Mucosa of rectum (tissue), 2 donors: Measurements from ENCODE around the gene INO80E.

Experiments used
- H3K27ac ChIP-seq, 2 donors: one replicate each; pipeline ENCODE4 v1.7.0; 2013; ENCODE audit warnings: inconsistent platforms in 2 of 2, low read depth in 2 of 2, low read length in 2 of 2
- H3K27me3 ChIP-seq, 2 donors: one replicate each; pipeline ENCODE4 v1.7.0; 2013; ENCODE audit warnings: low read length in 2 of 2; ENCODE audit not compliant: control insufficient read depth in 2 of 2, insufficient read depth in 2 of 2
- H3K36me3 ChIP-seq, 2 donors: one replicate each; pipeline ENCODE4 v1.7.0; 2013; ENCODE audit warnings: low read length in 2 of 2; ENCODE audit not compliant: control insufficient read depth in 2 of 2, insufficient read depth in 2 of 2
- H3K4me1 ChIP-seq, 2 donors: one replicate each; pipeline ENCODE4 v1.7.0; 2013; ENCODE audit warnings: low read length in 2 of 2, mild to moderate bottlenecking in 1 of 2; ENCODE audit not compliant: control insufficient read depth in 2 of 2, insufficient read depth in 2 of 2
- H3K4me3 ChIP-seq, 2 donors: one replicate each; pipeline ENCODE4 v1.7.0; 2013; ENCODE audit warnings: low read length in 2 of 2
- H3K9ac ChIP-seq, 2 donors: one replicate each; pipeline ENCODE4 v1.7.0; 2013; ENCODE audit warnings: low read length in 2 of 2, low read depth in 1 of 2, mild to moderate bottlenecking in 1 of 2
- H3K9me3 ChIP-seq, 2 donors: one replicate each; pipeline ENCODE4 v1.7.0; 2013; ENCODE audit warnings: low read length in 2 of 2; ENCODE audit not compliant: control insufficient read depth in 2 of 2
- donor health status: healthy.
- donor health status: Normal muscosa, but diverticular disease.

The INO80E gene

GRCh38 chr16:29975811-29976511, 20.1 kb upstream of the INO80E start:
- Histone ChIP-seq H3K9ac (peak overlapping the region in 1 of 2 donors; percentile 32), H3K9me3 (no peaks in the 10 kb centered on the region), H3K36me3 (peaks cover 35 to 39% of the 10 kb centered on the region in 2 donors), H3K27ac (no peak overlapping the region), H3K4me3 (peak overlapping the region; percentile 19 to 91), H3K4me1 (peaks cover 22 to 31% of the 10 kb centered on the region in 2 donors), H3K27me3 (no peaks in the 10 kb centered on the region)

GRCh38 chr16:29977063-29977825, 18.8 kb upstream of the INO80E start:
- Histone ChIP-seq H3K36me3 (peaks cover 40 to 47% of the 10 kb centered on the region in 2 donors), H3K27me3 (no peaks in the 10 kb centered on the region), H3K4me3 (no peak overlapping the region), H3K9me3 (no peaks in the 10 kb centered on the region), H3K4me1 (peaks cover 22 to 31% of the 10 kb centered on the region in 2 donors), H3K9ac (no peak overlapping the region), H3K27ac (no peak overlapping the region)

- H3K9me3 ChIP-seq: no peaks in the 10 kb centered on the region
- peaks cover 21 to 30% of the 10 kb centered on the region in 2 donors for H3K4me1 ChIP-seq
- no peak overlapping the region for H3K9ac ChIP-seq
- no peaks in the 10 kb centered on the region for H3K27me3 ChIP-seq
- no peak overlapping the region for H3K4me3 ChIP-seq
- H3K27ac ChIP-seq: no peak overlapping the region
- H3K36me3 ChIP-seq: peaks cover 49 to 56% of the 10 kb centered on the region in 2 donors
Observed at GRCh38 chr16:29978081-29978480, 18.0 kb upstream of the INO80E start.

- H3K4me1 ChIP-seq: peaks cover 19 to 26% of the 10 kb centered on the region in 2 donors
- no peak overlapping the region for H3K27ac ChIP-seq
- H3K36me3 ChIP-seq: peaks cover 55 to 62% of the 10 kb centered on the region in 2 donors
- H3K4me3 ChIP-seq: no peak overlapping the region
- H3K27me3 ChIP-seq: no peaks in the 10 kb centered on the region
- H3K9me3 ChIP-seq: no peaks in the 10 kb centered on the region
- H3K9ac ChIP-seq: no peak overlapping the region
Observed at GRCh38 chr16:29978564-29979270, 17.3 kb upstream of the INO80E start.

GRCh38 chr16:29982560-29983419, 13.3 kb upstream of the INO80E start:
- Histone ChIP-seq H3K9me3 (no peaks in the 10 kb centered on the region), H3K36me3 (peaks cover 85 to 95% of the 10 kb centered on the region in 2 donors), H3K4me3 (no peak overlapping the region), H3K27ac (no peak overlapping the region), H3K27me3 (no peaks in the 10 kb centered on the region), H3K9ac (no peak overlapping the region), H3K4me1 (no peaks in the 10 kb centered on the region)

- Histone ChIP-seq H3K4me1 (no peaks in the 10 kb centered on the region), H3K27ac (no peak overlapping the region), H3K4me3 (no peak overlapping the region), H3K27me3 (no peaks in the 10 kb centered on the region), H3K9ac (no peak overlapping the region), H3K36me3 (peaks cover 77 to 91% of the 10 kb centered on the region in 2 donors), H3K9me3 (no peaks in the 10 kb centered on the region)
Observed at GRCh38 chr16:29983420-29984136, 12.5 kb upstream of the INO80E start.

GRCh38 chr16:29984137-29984763, 11.8 kb upstream of the INO80E start:
- H3K9ac ChIP-seq: no peak overlapping the region
- H3K4me3 ChIP-seq: no peak overlapping the region
- no peak overlapping the region for H3K27ac ChIP-seq
- H3K27me3 ChIP-seq: no peaks in the 10 kb centered on the region
- H3K9me3 ChIP-seq: no peaks in the 10 kb centered on the region
- H3K36me3 ChIP-seq: peaks cover 70 to 89% of the 10 kb centered on the region in 2 donors
- H3K4me1 ChIP-seq: peaks cover 2 to 3% of the 10 kb centered on the region in 2 donors

- Histone ChIP-seq H3K27ac (no peak overlapping the region), H3K9me3 (no peaks in the 10 kb centered on the region), H3K9ac (no peak overlapping the region), H3K4me3 (no peak overlapping the region), H3K27me3 (no peaks in the 10 kb centered on the region), H3K4me1 (peaks cover 5 to 7% of the 10 kb centered on the region in 2 donors), H3K36me3 (peaks cover 65 to 87% of the 10 kb centered on the region in 2 donors)
Observed at GRCh38 chr16:29984764-29985147, 11.3 kb upstream of the INO80E start.
